Stimulated activated CD4-positive, alpha-beta T cell treated with anti-CD3 and anti-CD28 coated beads, Interleukin-4, amount 100 ng/mL, for 1 hour (primary cell): Measurements from ENCODE around the gene NFIB.
A peak's percentile ranks its signal among the peaks of the same experiment; 100 is the strongest.

Source experiments
- DNase-seq: peaks from one replicate; pipeline ENCODE4 v3.0.0-alpha.2; 2020

The NFIB gene

DNA sequence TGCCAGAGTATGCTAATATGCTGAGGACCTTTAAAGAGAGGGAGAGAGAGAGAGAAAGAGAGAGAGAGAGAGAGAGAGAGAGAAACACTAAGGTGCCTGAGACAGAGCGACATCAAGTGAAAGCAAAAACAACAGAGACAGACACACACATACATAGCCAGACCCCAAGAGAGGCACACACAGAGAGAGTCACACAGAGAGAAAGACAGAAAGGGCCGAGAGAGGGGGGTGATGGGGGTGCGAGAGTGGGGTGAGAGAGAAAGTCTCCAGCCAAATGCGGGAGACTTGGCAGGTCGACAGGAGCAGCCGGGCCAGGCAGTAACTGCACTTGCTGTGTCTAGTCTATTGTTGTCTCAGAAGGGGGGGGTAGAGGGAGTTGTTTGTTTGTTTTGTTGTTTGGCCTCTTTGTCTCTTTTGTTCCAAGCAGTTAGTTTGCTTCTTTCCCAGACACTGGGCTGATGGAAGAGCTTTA is 30.1 kb upstream of the NFIB start:
- DNase-seq = no peak

DNA sequence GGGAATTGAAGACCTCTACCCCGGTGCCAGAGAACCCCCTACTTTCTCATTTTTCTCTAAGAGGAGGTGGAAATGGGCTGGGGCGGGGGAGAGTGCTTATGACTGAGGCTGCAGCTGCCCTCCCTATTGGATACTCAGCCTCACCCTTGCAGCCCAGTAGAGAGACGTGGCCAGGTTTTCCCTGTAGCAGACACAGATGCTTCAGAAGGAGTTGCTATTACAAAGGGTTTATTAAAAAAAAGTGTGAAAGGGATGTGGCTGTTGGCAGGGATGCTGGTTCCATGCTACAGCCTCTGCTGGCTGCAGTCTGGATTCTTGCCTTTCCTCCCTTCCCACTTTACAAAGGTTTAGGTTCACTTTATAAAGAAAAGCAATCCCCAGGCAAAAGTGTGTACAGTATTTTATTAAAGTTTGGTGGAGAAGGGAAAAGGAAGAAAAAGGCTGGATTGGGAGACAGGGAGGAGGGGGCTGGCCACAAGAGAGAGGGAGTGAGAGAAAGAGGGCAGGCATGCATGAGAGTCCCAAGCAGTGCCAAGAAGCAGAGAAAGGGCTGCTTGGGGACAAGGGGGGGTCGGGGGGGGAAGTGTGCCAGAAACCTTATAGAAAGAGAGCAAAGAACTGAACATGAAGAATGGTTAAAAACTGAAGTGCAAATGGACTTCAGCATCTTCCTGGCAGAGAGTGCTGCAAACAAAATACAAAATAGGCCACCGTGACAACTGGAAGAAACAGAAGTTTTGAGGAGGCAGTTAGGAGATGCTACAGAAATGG is 29.5 kb upstream of the NFIB start:
- DNase-seq = no peak

DNA sequence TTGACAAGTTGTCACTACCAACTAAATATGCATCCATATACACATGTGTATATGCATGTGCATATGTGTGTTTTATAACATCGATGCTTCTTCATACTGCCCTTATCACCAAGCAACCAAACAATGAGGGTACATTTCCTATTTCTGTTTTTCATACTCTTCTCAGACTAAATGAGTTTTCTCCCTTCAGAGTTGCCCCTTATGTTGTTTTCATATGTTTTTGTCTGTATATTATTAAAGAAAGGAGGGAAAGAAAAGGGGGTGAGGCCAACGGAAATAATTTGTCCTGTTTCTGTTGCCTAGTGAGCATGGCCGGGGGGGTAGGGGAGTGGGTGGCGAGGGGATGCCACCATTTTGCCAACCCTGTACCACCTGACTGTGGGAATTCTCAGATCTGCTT is 28.8 kb upstream of the NFIB start:
- DNase-seq = no peak

DNA sequence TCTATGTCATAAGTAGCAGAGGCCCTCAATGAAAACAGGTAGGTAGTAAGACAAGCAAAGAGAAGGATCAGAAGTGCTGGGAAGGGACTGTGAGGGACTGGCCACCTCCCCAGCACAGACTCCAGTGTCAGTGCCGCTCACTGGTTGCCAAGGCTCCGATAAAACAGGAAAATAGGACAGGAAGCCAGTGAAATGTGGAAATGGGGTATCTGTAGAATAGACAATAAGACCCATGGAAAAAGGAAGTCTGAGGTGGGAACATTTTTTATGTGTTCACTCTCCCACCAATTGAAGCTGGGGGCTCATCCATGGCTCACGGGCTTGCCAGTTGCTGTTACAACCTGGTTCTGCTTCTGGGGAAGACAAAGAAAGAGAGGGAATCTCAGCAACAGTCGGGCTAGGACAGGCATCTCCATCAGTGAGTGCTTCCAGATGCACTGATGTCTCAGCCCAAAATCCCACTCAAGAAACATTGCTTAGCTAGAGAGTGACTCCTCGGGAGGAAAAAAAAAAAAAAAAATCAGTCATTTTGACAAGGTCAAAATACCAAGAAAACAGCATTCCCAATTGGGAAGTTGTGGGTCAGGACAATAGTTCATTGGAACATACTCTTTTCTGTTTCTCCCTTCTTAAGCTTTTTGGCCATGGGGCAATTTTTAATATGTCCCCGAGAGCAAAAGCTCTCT is 27.6 kb upstream of the NFIB start:
- DNase-seq = no peak

DNA sequence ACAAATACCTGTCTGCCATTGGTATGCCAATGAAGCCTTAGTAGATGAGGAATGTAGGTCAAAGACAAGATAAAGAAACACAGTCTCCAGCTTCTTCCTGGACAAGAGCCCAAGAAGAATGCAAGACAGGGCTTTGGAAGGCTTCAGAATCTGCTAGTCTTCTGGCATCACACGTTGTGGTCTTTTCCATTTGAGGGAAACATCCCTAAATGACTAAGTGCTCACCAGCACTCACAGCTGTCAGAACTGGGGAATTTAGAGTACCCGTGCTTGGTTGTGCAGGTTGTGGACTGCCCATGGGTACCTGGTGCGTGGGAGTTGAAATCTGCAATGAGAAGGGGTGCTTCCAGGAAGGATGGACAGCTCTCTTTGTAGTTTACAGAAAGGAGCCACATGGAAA is 27.1 kb upstream of the NFIB start:
- DNase-seq = no peak

DNA sequence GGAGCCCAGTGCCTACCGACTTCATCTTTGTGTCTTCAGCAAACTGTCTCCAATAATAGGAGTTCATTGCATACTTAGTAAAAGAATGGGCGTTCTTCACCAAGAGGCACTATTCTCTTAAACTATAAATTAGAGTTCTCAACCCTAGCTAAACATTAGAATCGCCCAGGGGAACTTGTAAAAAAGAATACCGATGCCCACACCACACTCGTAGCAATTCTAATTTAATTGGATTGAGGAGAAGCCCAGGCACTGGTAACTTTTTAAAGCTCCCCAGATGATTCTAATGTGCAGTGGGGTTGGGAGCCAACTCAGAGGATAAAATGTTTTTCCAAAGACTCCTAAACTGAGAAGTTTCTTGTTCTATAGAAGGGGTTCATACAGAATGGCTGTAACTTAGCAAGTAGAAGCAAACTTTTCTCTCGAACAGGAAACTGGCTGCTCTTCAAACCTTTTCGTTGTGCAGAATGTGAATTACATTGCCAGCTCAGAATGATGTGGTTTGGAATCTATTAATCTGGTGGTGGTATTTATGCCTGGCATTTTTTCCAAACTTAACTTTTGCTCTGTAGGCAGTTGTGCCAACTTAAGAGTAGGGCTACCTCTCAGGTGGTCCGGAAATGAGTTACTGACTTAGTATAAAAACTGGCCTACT is 26.4 kb upstream of the NFIB start:
- no peak for DNase-seq

DNA sequence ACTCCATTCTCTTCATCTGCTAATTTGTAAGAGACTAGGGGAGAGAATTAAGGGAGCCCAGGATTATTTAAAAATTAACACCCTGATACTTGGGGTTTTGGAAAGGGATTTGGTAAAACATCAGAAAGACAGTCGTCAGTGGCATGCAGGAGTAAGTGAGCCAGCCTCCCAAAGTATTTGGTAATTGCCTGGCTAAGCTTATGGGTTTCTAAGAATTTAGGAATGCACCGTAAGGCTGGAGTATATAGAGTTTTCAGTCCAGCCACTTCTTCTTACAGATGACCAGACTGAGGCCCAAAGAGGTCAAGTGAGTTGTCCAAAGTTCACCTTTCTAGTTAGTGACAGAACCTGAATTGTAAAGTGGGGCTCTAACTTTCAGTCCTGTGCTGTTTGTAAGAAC is 25.8 kb upstream of the NFIB start:
- DNase-seq = no peak

DNA sequence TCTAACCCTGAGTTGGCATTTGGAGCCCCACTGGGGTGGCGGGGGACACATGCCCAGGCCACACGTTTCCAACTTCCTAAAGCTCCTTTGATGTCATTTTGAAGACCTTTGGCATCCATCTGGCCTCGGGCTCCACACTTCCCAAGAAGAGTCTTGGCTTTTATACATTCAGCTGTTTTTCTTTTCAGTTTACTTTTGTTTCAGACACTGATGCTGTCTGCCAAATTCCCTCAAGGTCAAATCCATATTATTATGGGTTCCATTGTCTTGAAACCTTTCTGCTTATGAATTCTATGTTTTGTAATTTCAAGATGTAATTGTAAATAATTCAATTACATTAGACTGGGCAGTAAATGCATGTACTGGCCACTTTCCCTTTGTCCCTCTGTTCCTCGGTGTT is 23.7 kb upstream of the NFIB start:
- DNase-seq = no peak

DNA sequence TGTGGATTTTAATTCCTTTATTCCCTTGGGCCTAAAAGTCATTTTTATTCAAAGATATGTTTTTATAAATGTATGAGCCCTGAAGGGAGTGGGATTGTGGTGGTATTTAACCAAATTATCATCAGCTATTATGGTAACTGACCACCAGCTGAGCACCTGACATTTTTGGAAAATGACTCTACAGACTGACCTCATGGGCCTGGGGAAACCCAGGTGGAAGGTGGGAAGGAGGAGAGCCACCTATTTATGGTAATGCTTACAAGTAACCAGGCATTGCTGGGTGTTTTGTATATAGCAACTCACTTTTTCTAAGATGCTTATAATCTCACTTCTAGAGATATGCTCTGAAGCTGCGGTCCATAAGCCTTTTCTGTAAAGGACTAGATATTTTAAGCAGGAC is 22.3 kb upstream of the NFIB start:
- no peak for DNase-seq

DNA sequence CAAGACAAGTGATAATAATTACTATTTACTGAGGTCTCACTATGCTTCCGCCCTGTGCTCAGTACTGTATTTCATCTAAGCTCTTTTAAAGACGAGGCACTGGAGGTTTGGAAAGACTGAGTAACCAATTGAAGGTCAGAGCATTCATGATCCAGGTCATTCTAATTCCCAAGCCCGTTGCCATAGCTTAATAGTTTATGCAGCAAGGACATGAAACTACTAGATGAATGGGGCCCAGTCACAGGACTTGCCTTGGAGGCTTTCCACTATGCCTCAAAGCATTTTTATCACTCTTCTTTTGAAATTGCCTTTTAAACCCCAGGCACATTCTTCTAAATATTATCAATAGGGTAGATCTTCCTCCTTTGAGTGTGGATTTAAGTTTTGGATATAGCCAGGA is 17.2 kb upstream of the NFIB start:
- no peak for DNase-seq

DNA sequence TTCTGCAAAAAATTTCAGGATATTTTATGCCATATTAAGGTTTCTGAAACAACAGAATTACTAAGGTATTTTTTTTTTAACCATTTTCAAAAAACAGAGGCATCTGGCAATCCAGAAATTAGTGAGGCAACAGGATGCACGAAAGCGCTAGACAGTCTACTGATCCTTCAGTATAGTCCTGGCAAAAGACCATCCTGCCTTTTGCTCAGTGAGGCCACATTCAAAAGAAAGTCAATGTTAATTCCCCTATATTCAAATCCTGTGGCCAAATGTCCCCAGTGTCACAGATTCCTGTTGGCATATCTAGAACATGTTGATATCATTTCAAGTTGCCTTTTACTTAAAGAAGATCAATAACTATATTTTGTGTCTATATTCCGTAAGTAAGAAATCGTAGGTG is 13.1 kb upstream of the NFIB start:
- DNase-seq = no peak

DNA sequence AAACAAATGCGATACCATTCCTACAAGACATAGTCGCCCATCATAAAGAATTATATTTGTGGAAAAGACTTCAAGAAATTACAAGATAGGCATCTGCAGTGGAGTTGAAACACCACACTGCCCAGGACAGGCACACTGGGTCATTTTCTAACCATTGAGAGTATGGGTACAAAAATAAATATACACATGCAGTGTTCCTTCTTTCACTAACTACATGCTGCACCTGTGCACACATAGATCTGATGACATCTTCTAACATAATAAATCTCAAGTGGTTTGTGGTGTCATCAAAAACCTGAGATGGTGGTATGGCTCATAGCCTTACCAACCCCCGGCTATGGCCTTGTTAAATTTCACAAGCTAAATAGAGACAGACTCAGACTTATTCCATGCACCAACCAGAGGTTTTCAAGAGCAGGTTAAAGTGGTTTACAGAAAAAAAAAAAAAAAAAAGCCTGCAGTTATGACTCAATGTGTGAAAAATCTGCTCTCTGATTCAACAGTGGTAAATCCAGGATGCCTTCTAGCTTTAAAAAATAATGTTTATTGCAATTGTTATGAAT is 12.4 kb upstream of the NFIB start:
- DNase-seq = no peak

DNA sequence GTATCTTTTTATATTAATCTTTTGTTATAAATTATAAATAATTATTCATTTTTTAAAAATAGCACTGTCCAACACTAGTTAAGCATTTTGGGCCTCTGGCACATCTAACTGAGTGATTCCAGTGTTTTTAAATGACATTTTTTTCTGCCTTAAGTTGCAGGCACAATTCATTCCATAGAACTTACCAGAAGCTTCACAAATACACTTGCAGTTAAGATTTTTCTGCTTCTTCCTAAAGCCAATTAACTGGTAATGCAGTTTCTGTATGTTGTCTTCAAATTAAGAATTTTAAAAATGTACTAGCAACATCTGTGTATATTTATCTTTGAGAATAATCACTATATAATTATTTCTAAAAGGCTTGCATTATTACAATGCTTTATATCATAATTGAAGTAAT is 11.2 kb upstream of the NFIB start:
- DNase-seq = no peak

DNA sequence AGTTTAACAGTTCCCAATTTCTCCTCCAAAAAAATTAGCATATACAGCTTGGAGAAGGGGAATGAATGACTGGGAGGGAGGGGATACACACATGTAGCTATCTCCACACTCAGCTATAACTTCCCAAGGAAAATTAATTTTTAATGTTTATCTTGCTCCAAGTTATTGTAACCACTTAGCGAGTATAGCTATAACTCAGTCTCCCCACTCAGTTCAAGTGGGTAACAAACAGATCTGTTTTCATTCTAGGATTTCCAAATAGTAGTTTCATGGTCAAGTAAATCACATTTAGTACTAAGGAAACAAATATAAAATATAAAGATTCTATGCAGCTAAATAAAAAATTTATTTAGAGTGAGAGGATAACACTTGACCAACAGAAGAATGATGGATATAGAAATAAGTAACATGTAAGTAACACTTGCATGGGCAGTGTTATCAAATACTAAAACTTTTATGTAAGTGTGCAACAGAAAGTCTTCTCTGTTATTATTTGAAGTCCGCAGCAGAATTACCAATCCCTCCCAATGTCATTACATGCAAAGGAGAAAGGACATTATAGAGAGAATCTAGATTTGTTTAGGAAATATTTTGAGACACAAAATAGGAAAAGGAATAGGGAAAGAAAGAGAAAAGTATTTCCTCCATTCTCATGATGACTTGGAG is 10.2 kb upstream of the NFIB start:
- DNase-seq = no peak

DNA sequence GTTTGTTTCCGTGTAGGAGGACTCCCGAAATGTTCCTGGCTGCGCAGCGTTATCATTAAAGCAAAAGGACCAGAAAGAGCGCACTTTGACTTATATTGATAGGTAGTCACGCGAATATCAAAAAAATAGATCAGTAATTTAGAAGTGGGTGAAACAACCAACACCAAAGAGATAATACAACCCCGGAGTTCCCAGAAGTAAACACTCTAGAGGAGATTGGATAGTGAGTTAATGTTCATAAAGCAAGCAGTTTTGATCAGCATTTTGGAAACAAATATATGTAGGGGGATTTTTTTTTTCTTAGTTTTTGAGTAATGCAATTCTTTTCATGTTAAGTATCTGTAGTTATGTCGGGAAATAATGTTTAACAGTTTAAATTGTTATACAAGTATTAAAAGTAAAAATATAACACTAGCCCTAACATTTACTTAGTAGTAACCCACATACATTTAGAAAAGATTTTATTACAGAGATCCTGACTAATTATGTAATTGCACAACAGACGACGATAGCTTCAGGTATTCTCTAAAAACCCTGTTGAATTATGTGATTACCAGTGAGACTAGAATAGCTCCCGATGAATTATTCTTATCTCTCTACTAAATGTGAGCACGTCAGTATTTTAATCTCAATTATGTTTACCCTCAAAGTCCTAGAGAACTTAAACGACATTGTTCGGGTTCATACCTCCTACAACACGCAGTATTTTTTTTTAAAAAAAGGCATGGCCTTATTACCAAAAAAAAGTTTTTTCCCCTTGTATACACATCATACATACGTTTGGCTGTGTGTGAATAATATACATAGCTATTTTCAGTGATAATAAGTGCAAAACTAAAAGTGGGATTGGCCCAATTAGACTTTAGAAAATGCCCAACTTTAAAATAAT is 9.4 kb upstream of the NFIB start:
- no peak for DNase-seq

DNA sequence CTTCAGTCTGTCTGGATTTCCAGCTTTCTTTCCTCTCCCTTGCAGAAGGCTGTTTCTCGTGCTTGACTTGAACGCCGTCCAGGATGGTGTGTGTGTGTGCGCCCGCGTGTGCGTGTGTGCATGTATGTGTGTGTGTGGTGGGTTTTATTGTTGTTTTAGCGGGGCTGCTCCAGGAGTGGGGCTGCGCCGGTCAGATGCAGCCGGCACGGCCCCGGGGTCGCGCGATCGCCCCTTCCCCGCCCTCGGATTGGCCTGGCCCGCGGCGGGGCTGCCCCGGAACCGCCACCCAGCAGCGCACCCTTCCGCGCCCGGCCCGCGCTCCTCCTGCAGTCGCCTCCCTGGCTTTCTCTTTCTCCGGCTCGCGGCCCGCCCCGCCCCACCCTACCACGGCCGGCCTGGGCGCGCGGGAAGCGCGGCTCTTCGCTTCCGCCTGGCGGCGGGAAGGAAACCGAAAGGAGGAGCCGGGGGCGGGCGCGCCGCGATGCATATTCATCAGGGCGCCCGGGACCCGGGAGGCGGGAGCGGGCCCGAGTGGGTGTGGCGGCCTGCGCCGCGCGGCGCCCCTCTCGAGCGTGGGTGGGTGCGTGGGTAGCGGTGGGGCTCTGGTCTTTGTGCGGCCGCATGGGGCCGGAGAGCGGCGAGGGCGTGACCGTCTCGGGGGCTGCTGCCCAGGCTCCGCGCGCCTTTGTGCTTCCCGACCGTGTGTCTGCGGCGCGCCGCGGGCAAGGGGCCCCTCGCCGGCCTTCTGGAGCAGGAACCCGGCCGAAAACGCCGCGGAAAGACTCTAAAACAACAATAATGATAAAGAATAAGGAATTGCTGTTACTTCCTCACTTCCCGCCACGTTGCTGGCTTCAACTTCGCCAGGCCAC is 8.5 kb upstream of the NFIB start:
- peak; percentile 76 for DNase-seq

DNA sequence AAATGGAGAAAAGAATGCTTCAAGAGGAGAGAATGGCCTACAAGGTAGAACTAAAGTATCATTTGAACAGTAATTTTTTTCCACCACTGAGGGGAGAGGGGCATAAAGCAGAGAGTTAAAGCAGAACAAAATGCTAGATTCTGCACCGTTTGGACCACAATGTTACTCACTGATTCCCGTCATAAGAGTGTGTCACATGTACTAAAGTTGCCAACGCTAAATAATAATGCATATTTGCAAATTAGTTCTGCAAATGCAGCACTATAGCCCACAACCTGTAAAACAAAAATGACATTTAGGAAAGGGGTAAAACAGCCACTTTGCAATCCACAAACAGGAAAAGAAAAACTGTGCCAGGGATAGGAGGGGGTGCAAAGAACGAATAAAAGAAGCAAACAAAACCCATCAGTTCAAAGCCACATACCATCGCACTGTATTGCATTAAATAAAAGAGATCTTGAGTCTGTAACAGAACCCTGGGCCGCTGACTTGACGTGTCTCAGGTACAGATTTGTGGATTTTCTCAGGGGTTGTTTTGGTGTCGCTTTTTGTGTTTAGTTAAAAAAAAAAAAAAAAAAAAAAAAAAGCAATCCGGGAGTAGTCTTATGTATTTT is 7.7 kb upstream of the NFIB start:
- no peak for DNase-seq

DNA sequence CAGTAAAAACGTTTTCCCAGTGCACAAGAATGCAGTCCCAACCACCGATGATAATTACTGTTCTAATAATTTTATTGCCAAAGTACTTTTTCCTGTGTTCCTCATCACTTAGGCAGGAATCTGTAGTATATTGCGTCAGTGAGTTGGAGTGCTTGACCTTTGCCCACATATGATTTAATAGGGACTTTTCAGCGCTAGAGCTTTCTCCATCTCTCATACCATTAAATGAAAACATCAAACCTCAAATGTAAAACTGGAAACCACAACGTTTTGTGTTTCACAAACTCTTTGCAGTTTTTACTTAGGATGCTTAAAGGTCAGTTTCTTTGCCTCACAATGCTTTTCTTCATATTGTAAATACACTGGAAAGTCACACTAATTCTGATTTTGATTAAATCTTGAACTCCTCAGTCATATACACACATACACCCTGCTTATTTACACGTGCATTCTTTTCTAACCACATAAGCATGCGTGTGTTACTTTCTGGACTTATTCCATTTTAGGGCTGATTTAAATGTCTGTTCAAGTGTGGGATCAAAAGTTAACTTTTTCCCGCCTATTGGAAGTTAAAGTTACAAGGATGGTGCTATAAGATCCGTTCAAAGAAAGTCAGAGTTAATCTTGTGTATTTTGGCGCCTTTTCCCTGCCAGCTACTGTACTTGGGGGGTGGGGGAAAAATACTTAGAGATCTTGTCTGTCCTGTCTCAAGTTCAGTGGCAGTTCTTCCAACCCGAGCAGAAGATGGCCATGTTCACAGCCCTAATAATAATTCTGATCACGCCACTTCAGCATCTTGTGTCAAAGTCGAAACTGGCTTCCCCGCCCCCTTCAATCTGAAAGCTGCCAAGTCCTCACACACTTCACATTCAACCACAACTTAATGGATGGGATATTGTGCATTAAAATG is 6.6 kb upstream of the NFIB start:
- DNase-seq = no peak

DNA sequence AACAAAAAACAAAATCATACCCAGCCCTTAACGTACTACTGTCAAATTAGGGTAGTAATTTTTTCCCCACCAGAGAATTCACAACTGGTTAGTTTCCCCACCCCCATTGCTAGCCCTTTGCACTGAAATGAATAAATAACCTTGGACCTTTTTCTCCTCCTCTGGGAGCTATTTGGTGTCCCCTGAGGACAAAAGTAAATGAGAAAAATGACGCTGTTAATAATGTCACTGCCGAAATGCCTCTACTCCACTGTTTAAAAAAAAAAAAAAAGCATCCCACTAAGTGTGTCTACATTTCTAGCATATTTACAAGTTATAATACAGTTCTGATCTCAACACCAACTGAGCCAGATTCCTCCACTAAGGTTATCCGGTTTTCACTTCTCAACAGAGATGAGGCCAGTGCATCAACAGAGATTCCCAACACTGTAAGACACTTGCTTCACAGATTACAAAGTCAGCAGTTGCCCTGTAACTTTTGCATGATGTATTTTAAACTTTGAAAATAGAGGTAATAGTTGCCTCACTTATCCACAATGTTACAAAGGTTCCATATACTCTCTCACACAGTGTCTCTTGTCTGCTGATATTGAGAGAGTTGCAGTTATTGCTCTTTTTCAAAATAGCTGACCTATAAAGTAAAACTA is 5.1 kb upstream of the NFIB start:
- DNase-seq = no peak
